ENCODE results near the gene KCNQ4.

KCNQ4 gene

DNA sequence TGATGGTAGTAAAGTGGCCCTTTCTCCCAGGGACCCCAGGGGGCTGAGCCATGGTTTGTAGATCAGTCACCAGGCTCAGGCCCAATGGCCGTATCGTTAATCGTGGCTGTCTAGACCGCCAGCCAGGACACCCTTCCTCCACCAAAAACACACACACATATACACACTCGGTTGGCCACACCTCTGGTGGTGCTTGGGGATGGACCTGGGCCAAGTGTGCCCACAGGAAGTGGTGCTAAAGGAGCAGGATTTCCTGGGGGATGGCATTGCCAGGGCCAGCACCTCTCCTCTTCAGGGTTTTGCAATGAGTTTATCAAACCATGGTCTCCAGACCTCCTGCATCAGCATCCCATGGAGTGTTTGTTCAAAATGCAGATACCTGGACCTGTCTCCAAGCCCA lies 42.4 kb downstream of the KCNQ4 start:
- TF ChIP-seq CTCF (IDR thresholded peaks at IDR 0.05; ENCODE audit: low read depth, low read length) = no peak

GRCh38 chr1:40829631-40830245 lies 46.2 kb downstream of the KCNQ4 start:
- Histone ChIP-seq H3K27me3 (no peaks in the 10 kb centered on the region), H3K36me3 (no peaks in the 10 kb centered on the region), H3K4me1 (no peaks in the 10 kb centered on the region), H3K4me3 (ENCODE audit: low read depth, low read length) (no peak overlapping the region), H3K9me3 (no peaks in the 10 kb centered on the region)
- no peak for DNase-seq
- no peak for TF ChIP-seq CTCF (IDR thresholded peaks at IDR 0.05; ENCODE audit: low read depth, low read length)

More for the DNA sequence above, 42.4 kb downstream of the KCNQ4 start:
- no peak overlapping the region for H3K4me3 ChIP-seq (ENCODE audit: low read depth, low read length)
- H3K9me3 ChIP-seq = no peaks in the 10 kb centered on the region
- no peaks in the 10 kb centered on the region for H3K27me3 ChIP-seq
- H3K36me3 ChIP-seq = no peaks in the 10 kb centered on the region
- DNase-seq = no peak
- peaks cover 1% of the 10 kb centered on the region; the same call in 1 of the 2 replicates for H3K4me1 ChIP-seq

GRCh38 chr1:40830419-40830943 lies 46.9 kb downstream of the KCNQ4 start:
- Histone ChIP-seq H3K27me3 (no peaks in the 10 kb centered on the region), H3K36me3 (no peaks in the 10 kb centered on the region), H3K9me3 (no peaks in the 10 kb centered on the region), H3K4me1 (no peaks in the 10 kb centered on the region), H3K4me3 (ENCODE audit: low read depth, low read length) (no peak overlapping the region)
- no peak for TF ChIP-seq CTCF (IDR thresholded peaks at IDR 0.05; ENCODE audit: low read depth, low read length)
- DNase-seq = no peak

DNA sequence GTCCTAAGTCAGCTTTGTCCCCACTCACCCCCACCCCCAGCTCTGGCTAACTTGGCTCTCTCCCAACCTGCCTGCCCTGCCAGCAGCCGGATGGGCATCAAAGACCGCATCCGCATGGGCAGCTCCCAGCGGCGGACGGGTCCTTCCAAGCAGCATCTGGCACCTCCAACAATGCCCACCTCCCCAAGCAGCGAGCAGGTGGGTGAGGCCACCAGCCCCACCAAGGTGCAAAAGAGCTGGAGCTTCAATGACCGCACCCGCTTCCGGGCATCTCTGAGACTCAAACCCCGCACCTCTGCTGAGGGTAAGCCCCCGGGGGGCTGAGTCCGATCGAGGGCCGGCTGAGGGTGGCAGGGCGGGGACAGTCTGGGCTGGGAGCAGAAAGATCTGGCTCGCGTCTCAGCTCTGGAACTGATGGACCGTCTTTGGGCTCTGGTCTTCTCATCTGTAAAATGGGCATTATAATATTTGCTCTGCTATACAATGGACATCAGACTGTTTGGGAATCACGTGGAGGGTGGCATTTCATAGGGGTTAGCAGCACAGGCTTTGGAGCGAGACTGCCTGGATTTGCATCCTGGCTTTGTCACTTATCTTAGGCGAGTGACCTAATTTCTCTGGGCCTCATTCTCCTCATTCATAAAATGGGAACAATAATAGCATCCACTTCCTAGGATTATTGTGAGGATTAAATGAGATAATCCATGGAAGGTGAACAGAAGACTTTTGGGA lies 47.6 kb downstream of the KCNQ4 start:
- no peak for TF ChIP-seq CTCF (IDR thresholded peaks at IDR 0.05; ENCODE audit: low read depth, low read length)
- no peak for DNase-seq

DNA sequence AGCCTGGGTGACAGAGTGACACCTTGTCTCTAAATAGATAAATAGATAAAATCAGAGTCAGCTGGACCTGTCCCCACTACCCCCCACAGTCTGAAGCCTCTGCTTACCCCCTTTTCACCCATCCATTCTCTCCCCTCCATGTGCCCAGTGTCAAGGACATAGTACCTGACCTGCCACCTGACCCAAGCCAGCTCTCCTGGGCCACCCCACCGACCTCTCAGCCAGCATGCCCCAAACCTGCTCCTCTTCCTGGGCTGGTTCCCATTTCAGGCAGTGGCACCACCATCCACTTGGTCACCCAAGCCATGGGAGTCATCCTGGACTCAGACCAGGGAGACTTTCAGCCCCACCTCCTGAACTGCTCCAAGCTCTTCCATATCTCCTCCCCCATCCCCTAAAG lies 50.4 kb downstream of the KCNQ4 start:
- no peak for DNase-seq
- no peak for TF ChIP-seq CTCF (IDR thresholded peaks at IDR 0.05; ENCODE audit: low read depth, low read length)
- H3K4me3 ChIP-seq (ENCODE audit: low read depth, low read length) = no peak overlapping the region
- no peaks in the 10 kb centered on the region for H3K36me3 ChIP-seq
- no peaks in the 10 kb centered on the region for H3K9me3 ChIP-seq
- H3K27me3 ChIP-seq = no peaks in the 10 kb centered on the region
- H3K4me1 ChIP-seq = no peaks in the 10 kb centered on the region

More for the DNA sequence above, 47.6 kb downstream of the KCNQ4 start:
- Histone ChIP-seq H3K4me3 (ENCODE audit: low read depth, low read length) (no peak overlapping the region), H3K27me3 (no peaks in the 10 kb centered on the region), H3K9me3 (no peaks in the 10 kb centered on the region), H3K4me1 (no peaks in the 10 kb centered on the region), H3K36me3 (no peaks in the 10 kb centered on the region)
